ENCODE measurements around the gene PPP4R1. TPM values are rescaled to one million over a fixed set of nuclear protein-coding genes. Genes with fewer than 3 reads are reported as not detected.

Gene PPP4R1
- total RNA-seq, 3 donors from 2014 or later, result 79.6 to 109 (median 81.3) TPM

GRCh38 chr18:9619545-9619944 is 5.2 kb upstream of the PPP4R1 start:
- DNase-seq (no peak), ATAC-seq (peak; percentile 37)
- intact Hi-C loops (cut with DNase I, micrococcal nuclease), result no loop called here
- no peak for TF ChIP-seq CTCF (IDR thresholded peaks at IDR 0.05)
- Histone ChIP-seq H3K4me1 (ENCODE audit: low read depth) (peaks cover 9% of the 10 kb centered on the region), H3K4me3 (no peak overlapping the region), H3K9me3 (no peaks in the 10 kb centered on the region), H3K36me3 (ENCODE audit: low read depth) (no peaks in the 10 kb centered on the region)

- no peaks in the 10 kb centered on the region for H3K36me3 ChIP-seq (ENCODE audit: low read depth)
- no peak overlapping the region for H3K4me3 ChIP-seq
- H3K9me3 ChIP-seq, result no peaks in the 10 kb centered on the region
- DNase-seq, result no peak
- H3K4me1 ChIP-seq (ENCODE audit: low read depth), result peaks cover 9% of the 10 kb centered on the region
- no peak for ATAC-seq
- no peak for TF ChIP-seq CTCF (IDR thresholded peaks at IDR 0.05)
- intact Hi-C loops (cut with DNase I, micrococcal nuclease), result no loop called here
Measured at GRCh38 chr18:9619056-9619455, 4.7 kb upstream of the PPP4R1 start.

- no peak for TF ChIP-seq CTCF (IDR thresholded peaks at IDR 0.05)
- DNase-seq (no peak), ATAC-seq (no peak)
- no peak overlapping the region for H3K4me3 ChIP-seq
- H3K9me3 ChIP-seq, result no peaks in the 10 kb centered on the region
- peaks cover 9% of the 10 kb centered on the region for H3K4me1 ChIP-seq (ENCODE audit: low read depth)
- intact Hi-C loops (cut with DNase I, micrococcal nuclease), result no loop called here
- H3K36me3 ChIP-seq (ENCODE audit: low read depth), result no peaks in the 10 kb centered on the region
Measured at GRCh38 chr18:9617006-9617542, 2.7 kb upstream of the PPP4R1 start.

GRCh38 chr18:9616049-9616448 is 1.7 kb upstream of the PPP4R1 start:
- Histone ChIP-seq H3K36me3 (ENCODE audit: low read depth) (no peaks in the 10 kb centered on the region), H3K9me3 (no peaks in the 10 kb centered on the region), H3K4me1 (ENCODE audit: low read depth) (peaks cover 9% of the 10 kb centered on the region), H3K4me3 (no peak overlapping the region)
- TF ChIP-seq CTCF (IDR thresholded peaks at IDR 0.05), result no peak
- ATAC-seq (no peak), DNase-seq (no peak)
- intact Hi-C loops (cut with DNase I, micrococcal nuclease), result no loop called here

GRCh38 chr18:9615280-9615797 is 980 bp upstream of the PPP4R1 start:
- Histone ChIP-seq H3K4me1 (ENCODE audit: low read depth) (peaks cover 9% of the 10 kb centered on the region), H3K4me3 (peak overlapping the region; percentile 60), H3K36me3 (ENCODE audit: low read depth) (no peaks in the 10 kb centered on the region), H3K9me3 (no peaks in the 10 kb centered on the region)
- intact Hi-C loops (cut with DNase I, micrococcal nuclease), result no loop called here
- no peak for ATAC-seq
- TF ChIP-seq CTCF (IDR thresholded peaks at IDR 0.05), result no peak
- DNase-seq, result no peak

Data from mucosa of descending colon (tissue), 3 donors.